CD4-positive, alpha-beta T cell (primary cell): ENCODE measurements around the gene ERICH2. TPM values are rescaled to one million over a fixed set of nuclear protein-coding genes. Genes with fewer than 3 reads are reported as not detected.
"Not testable (repeated sequence)": the region's sequence is repeated elsewhere in the genome, so short reads cannot be mapped to it uniquely, and the experiment has no call there.

ENCODE experiments used
- ATAC-seq: fragments of 200-7000 bp; cut with Tn5 transposase; one replicate; pipeline ENCODE4 v1.10.0; 2022; ENCODE audit warnings: mild to moderate bottlenecking; ENCODE audit not compliant: poor library complexity
- CTCF ChIA-PET: fragments of 350-600 bp; sonication (Branson Sonifier 250); formaldehyde crosslinking; loops from one replicate; lab custom pipeline; 2021; ENCODE audit warnings: antibody characterized with exemption, inconsistent platforms; lab: Charles Lee
- POLR2A ChIA-PET: fragments of 350-600 bp; sonication (Branson Sonifier 250); formaldehyde crosslinking; loops from one replicate; lab custom pipeline; 2021; ENCODE audit warnings: antibody characterized with exemption, inconsistent platforms; lab: Charles Lee
- DNase-seq, 14 experiments: peaks; one replicate each; pipeline ENCODE4 v3.0.0-alpha.2; 2013 to 2020; ENCODE audit warnings: mixed read lengths in 2 of 14
- H3K27ac ChIP-seq, 2 donors: one replicate each; pipeline versions ENCODE4 v1.5.1 to v1.7.0; 2013; ENCODE audit warnings: low read length in 2 of 2, low read depth in 1 of 2, mild to moderate bottlenecking in 1 of 2
- H3K27me3 ChIP-seq, 2 experiments: 1 replicate in 1 of 2; 2 replicates in 1 of 2; pipeline versions ENCODE4 v1.6.1 to v1.7.0; 2013; ENCODE audit warnings: low read length in 2 of 2, control low read depth in 1 of 2, mild to moderate bottlenecking in 1 of 2, moderate library complexity in 1 of 2; ENCODE audit not compliant: insufficient read depth in 2 of 2, control insufficient read depth in 1 of 2
- H3K36me3 ChIP-seq: one replicate; pipeline ENCODE4 v1.6.1; 2013; ENCODE audit warnings: low read length, control low read depth; ENCODE audit not compliant: insufficient read depth
- H3K4me1 ChIP-seq: one replicate; pipeline ENCODE4 v1.6.1; 2013; ENCODE audit warnings: low read length, control low read depth; ENCODE audit not compliant: insufficient read depth
- H3K4me3 ChIP-seq: one replicate; pipeline ENCODE4 v1.5.1; 2013; ENCODE audit warnings: mild to moderate bottlenecking, low read length, moderate library complexity
- H3K9me3 ChIP-seq, 2 experiments: 1 replicate in 1 of 2; 2 replicates in 1 of 2; pipeline versions ENCODE4 v1.6.1 to v1.7.0; 2013; ENCODE audit warnings: low read length in 2 of 2, mild to moderate bottlenecking in 2 of 2, control low read depth in 1 of 2, moderate library complexity in 1 of 2; ENCODE audit not compliant: control insufficient read depth in 1 of 2, insufficient read depth in 1 of 2
- H3K27ac Mint-ChIP-seq: one replicate; pipeline ENCODE4 v1.8.0; 2020; ENCODE audit warnings: mixed read lengths
- H3K27me3 Mint-ChIP-seq: one replicate; pipeline ENCODE4 v1.8.0; 2021; ENCODE audit warnings: mixed read lengths
- H3K36me3 Mint-ChIP-seq: one replicate; pipeline ENCODE4 v1.8.0; 2021; ENCODE audit warnings: low read depth, mixed read lengths
- H3K4me1 Mint-ChIP-seq: one replicate; pipeline ENCODE4 v1.8.0; 2021; ENCODE audit warnings: low read depth, mixed read lengths
- H3K4me3 Mint-ChIP-seq: one replicate; pipeline ENCODE4 v1.8.0; 2020; ENCODE audit warnings: mild to moderate bottlenecking, mixed read lengths
- H3K9me3 Mint-ChIP-seq: one replicate; pipeline ENCODE4 v1.8.0; 2020; ENCODE audit warnings: mixed read lengths
- CTCF ChIP-seq: fragments of 200-600 bp; IDR thresholded peaks from one replicate; pipeline ENCODE4 v1.8.0; 2022; ENCODE audit warnings: antibody characterized with exemption, mild to moderate bottlenecking
- intact Hi-C, 2 experiments: fragments of 100-400 bp; cut with DNase I in 1 of 2; cut with micrococcal nuclease in 1 of 2; formaldehyde crosslinking; loops; one replicate each; pipeline versions ENCODE4 v1.15.1 to v1.9.0; 2023 to 2025; cut with DNase I, micrococcal nuclease
- total RNA-seq, 174 experiments: library from RNA in 2 of 174; stranded (reverse) in 2 of 174; gene quantifications; one replicate each; pipeline ENCODE4 v1.2.3 and lab custom pipeline; 2021 to 2026

The ERICH2 gene
- total RNA-seq, 2 experiments from 2014 or later = not detected

- H3K36me3 ChIP-seq = no peaks in the 10 kb centered on the region
- H3K9me3 Mint-ChIP-seq = peaks cover 2% of the 10 kb centered on the region
- ATAC-seq = no peak
- DNase-seq = no peak
- intact Hi-C loops = no loop called here
- H3K4me3 ChIP-seq = no peak overlapping the region
- H3K4me1 ChIP-seq = no peaks in the 10 kb centered on the region
- H3K27me3 ChIP-seq = peaks cover 29 to 61% of the 10 kb centered on the region in 2 experiments
- no peaks in the 10 kb centered on the region for H3K9me3 ChIP-seq
- no peak for TF ChIP-seq CTCF
- no peak overlapping the region for H3K27ac Mint-ChIP-seq
- H3K4me3 Mint-ChIP-seq = no peak overlapping the region
- no peak overlapping the region for H3K27ac ChIP-seq
- peaks cover 1% of the 10 kb centered on the region for H3K4me1 Mint-ChIP-seq
- ChIA-PET POLR2A (no interaction called here), CTCF (no interaction called here)
- peaks cover 79% of the 10 kb centered on the region for H3K27me3 Mint-ChIP-seq
- H3K36me3 Mint-ChIP-seq = no peaks in the 10 kb centered on the region
Observed at GRCh38 chr2:170723446-170723958, 46.7 kb upstream of the ERICH2 start.

GRCh38 chr2:170733798-170734600 is 36.2 kb upstream of the ERICH2 start:
- CTCF ChIA-PET = no interaction called here
- H3K9me3 Mint-ChIP-seq = no peaks in the 10 kb centered on the region
- intact Hi-C loops = no loop called here
- no peaks in the 10 kb centered on the region for H3K4me1 Mint-ChIP-seq
- H3K27me3 Mint-ChIP-seq = peaks cover 38% of the 10 kb centered on the region
- Histone ChIP-seq H3K4me1 (no peaks in the 10 kb centered on the region), H3K4me3 (no peak overlapping the region), H3K36me3 (no peaks in the 10 kb centered on the region), H3K9me3 (peaks cover 0 to 5% of the 10 kb centered on the region in 2 experiments), H3K27me3 (peaks cover 0 to 6% of the 10 kb centered on the region in 2 experiments), H3K27ac (no peak overlapping the region)
- ATAC-seq (no peak), DNase-seq (no peak)
- TF ChIP-seq CTCF = no peak
- H3K4me3 Mint-ChIP-seq = no peak overlapping the region
- no peaks in the 10 kb centered on the region for H3K36me3 Mint-ChIP-seq
- H3K27ac Mint-ChIP-seq = no peak overlapping the region
- POLR2A ChIA-PET = no interaction called here

- H3K36me3 ChIP-seq, H3K4me3 Mint-ChIP-seq, H3K9me3 ChIP-seq, H3K4me3 ChIP-seq, H3K9me3 Mint-ChIP-seq, H3K4me1 Mint-ChIP-seq, H3K4me1 ChIP-seq, H3K36me3 Mint-ChIP-seq, ATAC-seq, H3K27ac ChIP-seq, DNase-seq, CTCF ChIA-PET, intact Hi-C loops, POLR2A ChIA-PET, H3K27ac Mint-ChIP-seq, H3K27me3 ChIP-seq: not testable (repeated sequence)
- peaks cover 33% of the 10 kb centered on the region for H3K27me3 Mint-ChIP-seq
Observed at GRCh38 chr2:170734601-170735000, 35.6 kb upstream of the ERICH2 start.
